Activated CD4-positive, alpha-beta T cell treated with anti-CD3 and anti-CD28 coated beads, Interleukin-2, Interleukin-4, amounts not matched to agents 100 ng/mL and 50 ng/mL, durations not matched to agents 16 hours and 8 hours (primary cell): ENCODE data around the gene CTSD.
"Not testable (repeated sequence)": the region's sequence is repeated elsewhere in the genome, so short reads cannot be mapped to it uniquely, and the experiment has no call there.

ENCODE experiments used
- DNase-seq: peaks from one replicate; pipeline ENCODE4 v3.0.0-alpha.2; 2020; ENCODE audit warnings: low spot score

The CTSD gene

GRCh38 chr11:1770061-1770460, 6.3 kb upstream of the CTSD start:
- no peak for DNase-seq

- DNase-seq, result not testable (repeated sequence)
Measured at GRCh38 chr11:1769304-1769936, 5.7 kb upstream of the CTSD start.

GRCh38 chr11:1768141-1768469, 4.4 kb upstream of the CTSD start:
- DNase-seq, result no peak

- no peak for DNase-seq
Measured at GRCh38 chr11:1767399-1768140, 3.8 kb upstream of the CTSD start.

GRCh38 chr11:1766719-1767398, 3.1 kb upstream of the CTSD start:
- no peak for DNase-seq

GRCh38 chr11:1765871-1766718, 2.4 kb upstream of the CTSD start:
- no peak for DNase-seq

GRCh38 chr11:1763336-1763795, 361 bp downstream of the CTSD start:
- DNase-seq, result no peak

- DNase-seq, result no peak
Measured at GRCh38 chr11:1762537-1763302, 1.0 kb downstream of the CTSD start.

- no peak for DNase-seq
Measured at GRCh38 chr11:1761857-1762536, 1.7 kb downstream of the CTSD start.

- DNase-seq, result no peak
Measured at GRCh38 chr11:1761110-1761856, 2.4 kb downstream of the CTSD start.

- no peak for DNase-seq
Measured at GRCh38 chr11:1760351-1761109, 3.2 kb downstream of the CTSD start.

GRCh38 chr11:1759851-1760220, 3.9 kb downstream of the CTSD start:
- DNase-seq, result no peak

GRCh38 chr11:1759151-1759850, 4.4 kb downstream of the CTSD start:
- no peak for DNase-seq

GRCh38 chr11:1758611-1759150, 5.0 kb downstream of the CTSD start:
- no peak for DNase-seq

GRCh38 chr11:1757861-1758610, 5.7 kb downstream of the CTSD start:
- peak; percentile 63 for DNase-seq

- no peak for DNase-seq
Measured at GRCh38 chr11:1756791-1757771, 6.6 kb downstream of the CTSD start.
